Upper lobe of left lung (tissue), 4 donors: ENCODE results near the gene TOMT.
A peak's percentile ranks its signal among the peaks of the same experiment; 100 is the strongest.

Source experiments
- EP300 ChIP-seq, 4 donors: sonication (generic); formaldehyde crosslinking; IDR thresholded peaks; one replicate each; pipeline ENCODE4 v1.5.1; 2017; ENCODE audit warnings: antibody characterized with exemption in 4 of 4, control low read depth in 2 of 4
- POLR2A ChIP-seq, 4 donors: fragments of 450-650 bp; IDR thresholded peaks; one replicate each; pipeline ENCODE4 v1.5.1; 2016 to 2017; ENCODE audit warnings: antibody characterized with exemption in 4 of 4, mild to moderate bottlenecking in 2 of 4
- POLR2AphosphoS5 ChIP-seq, 2 donors: sonication (generic); formaldehyde crosslinking; IDR thresholded peaks; one replicate each; pipeline ENCODE4 v1.5.1; 2017; ENCODE audit warnings: antibody characterized with exemption in 2 of 2
- TF ChIP-seq, protein P1 (sequence below), 6 experiments: fragments of 450-650 bp in 4 of 6; fragments of 200-600 bp in 2 of 6; sonication (generic) in 2 of 6; IDR thresholded peaks; one replicate each; pipeline ENCODE4 v1.5.1; 2016 to 2019; ENCODE audit warnings: antibody characterized with exemption in 6 of 6

GRCh38 chr11:72102946-72103753 is 2.6 kb upstream of the TOMT start, which contains the start of gene LAMTOR1:
- TF ChIP-seq, protein P1, sequence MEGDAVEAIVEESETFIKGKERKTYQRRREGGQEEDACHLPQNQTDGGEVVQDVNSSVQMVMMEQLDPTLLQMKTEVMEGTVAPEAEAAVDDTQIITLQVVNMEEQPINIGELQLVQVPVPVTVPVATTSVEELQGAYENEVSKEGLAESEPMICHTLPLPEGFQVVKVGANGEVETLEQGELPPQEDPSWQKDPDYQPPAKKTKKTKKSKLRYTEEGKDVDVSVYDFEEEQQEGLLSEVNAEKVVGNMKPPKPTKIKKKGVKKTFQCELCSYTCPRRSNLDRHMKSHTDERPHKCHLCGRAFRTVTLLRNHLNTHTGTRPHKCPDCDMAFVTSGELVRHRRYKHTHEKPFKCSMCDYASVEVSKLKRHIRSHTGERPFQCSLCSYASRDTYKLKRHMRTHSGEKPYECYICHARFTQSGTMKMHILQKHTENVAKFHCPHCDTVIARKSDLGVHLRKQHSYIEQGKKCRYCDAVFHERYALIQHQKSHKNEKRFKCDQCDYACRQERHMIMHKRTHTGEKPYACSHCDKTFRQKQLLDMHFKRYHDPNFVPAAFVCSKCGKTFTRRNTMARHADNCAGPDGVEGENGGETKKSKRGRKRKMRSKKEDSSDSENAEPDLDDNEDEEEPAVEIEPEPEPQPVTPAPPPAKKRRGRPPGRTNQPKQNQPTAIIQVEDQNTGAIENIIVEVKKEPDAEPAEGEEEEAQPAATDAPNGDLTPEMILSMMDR (IDR thresholded peaks at IDR 0.05), result peak; percentile 30 to 90 (median 76)
- TF ChIP-seq POLR2A (IDR thresholded peaks at IDR 0.05) (peak; percentile 55 to 90 (median 68)), POLR2AphosphoS5 (IDR thresholded peaks at IDR 0.05) (peak; percentile 85 to 86), EP300 (IDR thresholded peaks at IDR 0.05) (peak in 1 of 4 donors; percentile 60)
